Measurements from ENCODE around the gene WASF2. TPM values are rescaled to one million over a fixed set of nuclear protein-coding genes. Genes with fewer than 3 reads are reported as not detected.

Gene WASF2
- total and polyA plus RNA-seq, 2 of the 13 experiments (the other 11 are each of a cell fraction or from before 2014, with no cell fraction given), result 10.4 to 27.7 TPM

DNA sequence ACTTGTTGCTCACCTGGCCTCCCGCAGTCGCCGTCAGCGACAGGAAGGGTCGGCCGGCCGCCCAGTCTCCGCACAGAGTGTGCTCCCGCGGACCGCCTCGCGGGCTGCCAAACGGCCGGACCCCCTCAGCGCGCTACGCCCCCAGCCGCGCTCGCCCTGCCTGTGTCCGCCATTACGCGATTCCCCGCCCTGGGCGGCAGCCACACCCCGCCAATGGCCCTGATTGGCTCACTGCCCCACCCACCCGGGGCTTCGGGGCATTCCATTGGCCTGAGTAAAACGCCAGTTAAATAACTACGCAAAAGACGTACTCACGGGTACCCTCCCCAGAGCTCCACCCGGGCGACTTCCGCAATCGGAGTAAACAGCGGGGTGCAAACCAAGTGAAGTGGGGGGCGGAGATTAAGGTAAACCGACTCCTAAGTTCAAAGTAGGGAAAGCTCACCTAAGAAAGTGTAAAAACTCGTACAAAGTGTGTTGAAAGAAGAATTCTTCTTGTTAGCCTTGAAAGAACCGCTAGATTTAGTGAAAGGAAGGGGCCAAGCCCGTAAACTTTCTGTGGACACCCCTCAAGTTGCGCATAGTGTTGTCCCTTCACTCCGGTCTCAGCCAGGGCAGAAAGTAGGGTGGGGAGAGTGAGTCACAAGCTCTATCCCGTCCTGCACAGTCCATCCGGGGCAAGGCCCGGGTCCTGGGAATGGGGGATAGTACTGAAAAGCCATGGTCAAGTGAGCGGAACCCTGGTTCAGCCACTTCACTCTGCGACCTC is at the start of gene WASF2 (continued):
- TF ChIP-seq ZNF530 (CRISPR knock-in tag; IDR thresholded peaks at IDR 0.05; ENCODE audit: low read depth), result no peak
- TF ChIP-seq, protein P1, sequence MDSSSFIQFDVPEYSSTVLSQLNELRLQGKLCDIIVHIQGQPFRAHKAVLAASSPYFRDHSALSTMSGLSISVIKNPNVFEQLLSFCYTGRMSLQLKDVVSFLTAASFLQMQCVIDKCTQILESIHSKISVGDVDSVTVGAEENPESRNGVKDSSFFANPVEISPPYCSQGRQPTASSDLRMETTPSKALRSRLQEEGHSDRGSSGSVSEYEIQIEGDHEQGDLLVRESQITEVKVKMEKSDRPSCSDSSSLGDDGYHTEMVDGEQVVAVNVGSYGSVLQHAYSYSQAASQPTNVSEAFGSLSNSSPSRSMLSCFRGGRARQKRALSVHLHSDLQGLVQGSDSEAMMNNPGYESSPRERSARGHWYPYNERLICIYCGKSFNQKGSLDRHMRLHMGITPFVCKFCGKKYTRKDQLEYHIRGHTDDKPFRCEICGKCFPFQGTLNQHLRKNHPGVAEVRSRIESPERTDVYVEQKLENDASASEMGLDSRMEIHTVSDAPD (CRISPR knock-in tag; IDR thresholded peaks at IDR 0.05), result no peak
- TF ChIP-seq, protein P2, sequence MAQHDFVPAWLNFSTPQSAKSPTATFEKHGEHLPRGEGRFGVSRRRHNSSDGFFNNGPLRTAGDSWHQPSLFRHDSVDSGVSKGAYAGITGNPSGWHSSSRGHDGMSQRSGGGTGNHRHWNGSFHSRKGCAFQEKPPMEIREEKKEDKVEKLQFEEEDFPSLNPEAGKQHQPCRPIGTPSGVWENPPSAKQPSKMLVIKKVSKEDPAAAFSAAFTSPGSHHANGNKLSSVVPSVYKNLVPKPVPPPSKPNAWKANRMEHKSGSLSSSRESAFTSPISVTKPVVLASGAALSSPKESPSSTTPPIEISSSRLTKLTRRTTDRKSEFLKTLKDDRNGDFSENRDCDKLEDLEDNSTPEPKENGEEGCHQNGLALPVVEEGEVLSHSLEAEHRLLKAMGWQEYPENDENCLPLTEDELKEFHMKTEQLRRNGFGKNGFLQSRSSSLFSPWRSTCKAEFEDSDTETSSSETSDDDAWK (CRISPR knock-in tag; IDR thresholded peaks at IDR 0.05), result no peak
- peak; percentile 80; the same call in 1 of the 2 replicates for TF ChIP-seq YEATS4 (CRISPR knock-in tag; IDR thresholded peaks at IDR 0.05; ENCODE audit: borderline replicate concordance)
- TF ChIP-seq JDP2 (CRISPR knock-in tag; IDR thresholded peaks at IDR 0.05; ENCODE audit: borderline replicate concordance), result no peak
- no peak for TF ChIP-seq ZNF75D (CRISPR knock-in tag; IDR thresholded peaks at IDR 0.05; ENCODE audit: borderline replicate concordance)
- TF ChIP-seq SP2 (CRISPR knock-in tag; IDR thresholded peaks at IDR 0.05), result peak; percentile 95
- peak; percentile 78; the same call in 1 of the 2 replicates for TF ChIP-seq WIZ (CRISPR knock-in tag; IDR thresholded peaks at IDR 0.05)
- TF ChIP-seq, protein P3, sequence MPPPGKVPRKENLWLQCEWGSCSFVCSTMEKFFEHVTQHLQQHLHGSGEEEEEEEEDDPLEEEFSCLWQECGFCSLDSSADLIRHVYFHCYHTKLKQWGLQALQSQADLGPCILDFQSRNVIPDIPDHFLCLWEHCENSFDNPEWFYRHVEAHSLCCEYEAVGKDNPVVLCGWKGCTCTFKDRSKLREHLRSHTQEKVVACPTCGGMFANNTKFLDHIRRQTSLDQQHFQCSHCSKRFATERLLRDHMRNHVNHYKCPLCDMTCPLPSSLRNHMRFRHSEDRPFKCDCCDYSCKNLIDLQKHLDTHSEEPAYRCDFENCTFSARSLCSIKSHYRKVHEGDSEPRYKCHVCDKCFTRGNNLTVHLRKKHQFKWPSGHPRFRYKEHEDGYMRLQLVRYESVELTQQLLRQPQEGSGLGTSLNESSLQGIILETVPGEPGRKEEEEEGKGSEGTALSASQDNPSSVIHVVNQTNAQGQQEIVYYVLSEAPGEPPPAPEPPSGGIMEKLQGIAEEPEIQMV (CRISPR knock-in tag; IDR thresholded peaks at IDR 0.05; ENCODE audit: low read depth), result no peak
- TF ChIP-seq GATAD1 (CRISPR knock-in tag; IDR thresholded peaks at IDR 0.05), result peak; percentile 51
- TF ChIP-seq ERF (CRISPR knock-in tag; IDR thresholded peaks at IDR 0.05), result no peak
- peak; percentile 29; the same call in 1 of the 2 replicates for TF ChIP-seq ZNF619 (CRISPR knock-in tag; IDR thresholded peaks at IDR 0.05)
- TF ChIP-seq AHR (CRISPR knock-in tag; IDR thresholded peaks at IDR 0.05), result no peak
- peak; percentile 99 for TF ChIP-seq KLF12 (CRISPR knock-in tag; IDR thresholded peaks at IDR 0.05; ENCODE audit: borderline replicate concordance)
- no peak for TF ChIP-seq ZNF670 (CRISPR knock-in tag; IDR thresholded peaks at IDR 0.05; ENCODE audit: borderline replicate concordance)
- TF ChIP-seq ZNF546 (CRISPR knock-in tag; conservative IDR thresholded peaks at IDR 0.05), result no peak; the same call in 1 of the 2 replicates
- TF ChIP-seq, protein P4, sequence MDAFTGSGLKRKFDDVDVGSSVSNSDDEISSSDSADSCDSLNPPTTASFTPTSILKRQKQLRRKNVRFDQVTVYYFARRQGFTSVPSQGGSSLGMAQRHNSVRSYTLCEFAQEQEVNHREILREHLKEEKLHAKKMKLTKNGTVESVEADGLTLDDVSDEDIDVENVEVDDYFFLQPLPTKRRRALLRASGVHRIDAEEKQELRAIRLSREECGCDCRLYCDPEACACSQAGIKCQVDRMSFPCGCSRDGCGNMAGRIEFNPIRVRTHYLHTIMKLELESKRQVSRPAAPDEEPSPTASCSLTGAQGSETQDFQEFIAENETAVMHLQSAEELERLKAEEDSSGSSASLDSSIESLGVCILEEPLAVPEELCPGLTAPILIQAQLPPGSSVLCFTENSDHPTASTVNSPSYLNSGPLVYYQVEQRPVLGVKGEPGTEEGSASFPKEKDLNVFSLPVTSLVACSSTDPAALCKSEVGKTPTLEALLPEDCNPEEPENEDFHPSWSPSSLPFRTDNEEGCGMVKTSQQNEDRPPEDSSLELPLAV (CRISPR knock-in tag; conservative IDR thresholded peaks at IDR 0.05; ENCODE audit: low read depth), result no peak
- no peak for TF ChIP-seq TOE1 (CRISPR knock-in tag; IDR thresholded peaks at IDR 0.05)
- TF ChIP-seq, protein P5, sequence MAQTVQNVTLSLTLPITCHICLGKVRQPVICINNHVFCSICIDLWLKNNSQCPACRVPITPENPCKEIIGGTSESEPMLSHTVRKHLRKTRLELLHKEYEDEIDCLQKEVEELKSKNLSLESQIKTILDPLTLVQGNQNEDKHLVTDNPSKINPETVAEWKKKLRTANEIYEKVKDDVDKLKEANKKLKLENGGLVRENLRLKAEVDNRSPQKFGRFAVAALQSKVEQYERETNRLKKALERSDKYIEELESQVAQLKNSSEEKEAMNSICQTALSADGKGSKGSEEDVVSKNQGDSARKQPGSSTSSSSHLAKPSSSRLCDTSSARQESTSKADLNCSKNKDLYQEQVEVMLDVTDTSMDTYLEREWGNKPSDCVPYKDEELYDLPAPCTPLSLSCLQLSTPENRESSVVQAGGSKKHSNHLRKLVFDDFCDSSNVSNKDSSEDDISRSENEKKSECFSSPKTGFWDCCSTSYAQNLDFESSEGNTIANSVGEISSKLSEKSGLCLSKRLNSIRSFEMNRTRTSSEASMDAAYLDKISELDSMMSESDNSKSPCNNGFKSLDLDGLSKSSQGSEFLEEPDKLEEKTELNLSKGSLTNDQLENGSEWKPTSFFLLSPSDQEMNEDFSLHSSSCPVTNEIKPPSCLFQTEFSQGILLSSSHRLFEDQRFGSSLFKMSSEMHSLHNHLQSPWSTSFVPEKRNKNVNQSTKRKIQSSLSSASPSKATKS (CRISPR knock-in tag; IDR thresholded peaks at IDR 0.05), result no peak
- TF ChIP-seq CHCHD3 (CRISPR knock-in tag; IDR thresholded peaks at IDR 0.05), result 0 out of 2 replicates have a peak, but pooled peaks have one; percentile 55
- 0 out of 2 replicates have a peak, but pooled peaks have one; percentile 8 for TF ChIP-seq HCFC1 (IDR thresholded peaks at IDR 0.05; ENCODE audit: low read depth, low read length)
